OCI-LY7 (cell line): ENCODE measurements around the gene DRG2.

Source experiments
- EZH2phosphoT487 ChIP-seq: fragments of 200-600 bp; sonication (generic); IDR thresholded peaks from 2 replicates; pipeline ENCODE4 v1.6.1; 2018; ENCODE audit warnings: low read depth, borderline replicate concordance, mild to moderate bottlenecking, mixed run types, antibody characterized with exemption, low read length, moderate library complexity, mixed read lengths
- TF ChIP-seq, protein P1 (sequence below): fragments of 200-600 bp; sonication (generic); conservative IDR thresholded peaks from 2 replicates; pipeline ENCODE4 v1.5.1; 2014; ENCODE audit warnings: mild to moderate bottlenecking, antibody characterized with exemption, low read length, moderate library complexity, mixed read lengths

GRCh38 chr17:18146980-18147379 is 59.2 kb downstream of the DRG2 start:
- TF ChIP-seq EZH2phosphoT487: no peak
- TF ChIP-seq, protein P1, sequence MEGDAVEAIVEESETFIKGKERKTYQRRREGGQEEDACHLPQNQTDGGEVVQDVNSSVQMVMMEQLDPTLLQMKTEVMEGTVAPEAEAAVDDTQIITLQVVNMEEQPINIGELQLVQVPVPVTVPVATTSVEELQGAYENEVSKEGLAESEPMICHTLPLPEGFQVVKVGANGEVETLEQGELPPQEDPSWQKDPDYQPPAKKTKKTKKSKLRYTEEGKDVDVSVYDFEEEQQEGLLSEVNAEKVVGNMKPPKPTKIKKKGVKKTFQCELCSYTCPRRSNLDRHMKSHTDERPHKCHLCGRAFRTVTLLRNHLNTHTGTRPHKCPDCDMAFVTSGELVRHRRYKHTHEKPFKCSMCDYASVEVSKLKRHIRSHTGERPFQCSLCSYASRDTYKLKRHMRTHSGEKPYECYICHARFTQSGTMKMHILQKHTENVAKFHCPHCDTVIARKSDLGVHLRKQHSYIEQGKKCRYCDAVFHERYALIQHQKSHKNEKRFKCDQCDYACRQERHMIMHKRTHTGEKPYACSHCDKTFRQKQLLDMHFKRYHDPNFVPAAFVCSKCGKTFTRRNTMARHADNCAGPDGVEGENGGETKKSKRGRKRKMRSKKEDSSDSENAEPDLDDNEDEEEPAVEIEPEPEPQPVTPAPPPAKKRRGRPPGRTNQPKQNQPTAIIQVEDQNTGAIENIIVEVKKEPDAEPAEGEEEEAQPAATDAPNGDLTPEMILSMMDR: no peak
